BJ (cell line): ENCODE results near the gene CCDC50. TPM values are rescaled to one million over a fixed set of nuclear protein-coding genes. Genes with fewer than 3 reads are reported as not detected.

Experiments
- CTCF ChIA-PET: fragments of 350-600 bp; formaldehyde crosslinking; extraction: SDS; loops from one replicate; lab custom pipeline; 2021; ENCODE audit warnings: antibody characterized with exemption, inconsistent platforms; lab: Yijun Ruan, JAX
- POLR2A ChIA-PET: fragments of 300-600 bp; sonication (Branson Sonifier 250); formaldehyde crosslinking; extraction: SDS; loops from one replicate; lab custom pipeline; 2021; ENCODE audit warnings: antibody characterized with exemption; lab: Charles Lee
- DNase-seq: peaks from one replicate; pipeline ENCODE4 v3.0.0-alpha.2; 2011; ENCODE audit warnings: low read depth
- H3K27me3 ChIP-seq: 2 replicates; pipeline ENCODE4 v1.6.0; 2011; ENCODE audit warnings: low read length; ENCODE audit not compliant: control insufficient read depth, insufficient read depth
- H3K36me3 ChIP-seq: 2 replicates; pipeline ENCODE4 v1.5.1; 2011; ENCODE audit warnings: low read length; ENCODE audit not compliant: control insufficient read depth, insufficient read depth
- H3K4me3 ChIP-seq: 2 replicates; pipeline ENCODE4 v1.5.1; 2011; ENCODE audit warnings: low read depth, mild to moderate bottlenecking, control low read depth, low read length
- polyA plus RNA-seq: library from polyadenylated mRNA; depleted of rRNA; stranded (reverse); fragments of >200 nt; gene quantifications from 2 replicates; pipeline ENCODE4 v1.2.3, GENCODE V29; 2011
- TF ChIP-seq, protein P1 (sequence below): IDR thresholded peaks from 2 replicates; pipeline ENCODE4 v1.5.1; 2011; ENCODE audit warnings: low read depth, mild to moderate bottlenecking, control low read depth, inconsistent platforms, low read length, moderate library complexity; ENCODE audit not compliant: insufficient read depth

CCDC50 gene
- polyA plus RNA-seq, 1 experiment, result 43.9 TPM

DNA sequence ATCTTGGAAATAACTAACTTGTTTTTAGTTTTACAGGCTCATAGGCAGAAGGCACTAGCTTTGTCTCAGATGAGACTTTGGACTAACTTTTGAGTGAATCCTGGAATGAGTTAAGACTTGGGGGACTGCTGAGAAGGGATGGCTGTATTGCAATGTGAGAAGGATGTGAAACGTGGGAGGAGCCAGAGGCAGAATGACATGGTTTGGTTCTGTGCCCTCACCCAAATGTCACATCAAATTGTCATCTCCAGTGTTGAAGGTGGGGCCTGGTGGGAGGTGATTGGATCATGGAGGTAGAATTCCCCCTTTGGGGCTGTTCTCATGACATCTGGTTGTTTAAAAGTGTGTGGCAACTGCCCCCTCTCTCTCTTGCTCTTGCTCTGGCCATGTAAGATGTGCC, 28.8 kb upstream of the CCDC50 start:
- POLR2A ChIA-PET, result no interaction called here
- CTCF ChIA-PET, result no interaction called here
- H3K27me3 ChIP-seq, result no peaks in the 10 kb centered on the region

DNA sequence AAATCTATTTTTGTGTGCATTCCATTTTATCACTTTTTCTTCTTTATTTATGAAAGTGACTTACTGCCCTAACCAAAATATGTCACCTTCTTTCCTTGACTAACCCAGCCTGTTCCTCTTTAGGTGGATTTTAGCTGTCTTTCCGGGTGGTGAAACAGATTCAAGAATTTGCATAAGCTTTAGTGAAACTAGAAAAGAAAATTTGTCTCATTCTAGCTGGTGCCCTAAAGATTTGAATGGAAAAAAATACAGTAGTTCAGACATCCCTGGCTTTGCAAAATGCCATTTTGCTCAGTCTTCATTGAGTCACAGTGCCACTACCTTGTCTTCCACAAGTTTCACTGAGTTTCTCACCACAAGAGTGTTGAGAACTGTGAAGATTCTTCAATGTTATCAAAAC, 28.2 kb upstream of the CCDC50 start:
- H3K36me3 ChIP-seq, result no peaks in the 10 kb centered on the region
- H3K27me3 ChIP-seq, result no peaks in the 10 kb centered on the region
- H3K4me3 ChIP-seq, result no peak overlapping the region
- TF ChIP-seq, protein P1, sequence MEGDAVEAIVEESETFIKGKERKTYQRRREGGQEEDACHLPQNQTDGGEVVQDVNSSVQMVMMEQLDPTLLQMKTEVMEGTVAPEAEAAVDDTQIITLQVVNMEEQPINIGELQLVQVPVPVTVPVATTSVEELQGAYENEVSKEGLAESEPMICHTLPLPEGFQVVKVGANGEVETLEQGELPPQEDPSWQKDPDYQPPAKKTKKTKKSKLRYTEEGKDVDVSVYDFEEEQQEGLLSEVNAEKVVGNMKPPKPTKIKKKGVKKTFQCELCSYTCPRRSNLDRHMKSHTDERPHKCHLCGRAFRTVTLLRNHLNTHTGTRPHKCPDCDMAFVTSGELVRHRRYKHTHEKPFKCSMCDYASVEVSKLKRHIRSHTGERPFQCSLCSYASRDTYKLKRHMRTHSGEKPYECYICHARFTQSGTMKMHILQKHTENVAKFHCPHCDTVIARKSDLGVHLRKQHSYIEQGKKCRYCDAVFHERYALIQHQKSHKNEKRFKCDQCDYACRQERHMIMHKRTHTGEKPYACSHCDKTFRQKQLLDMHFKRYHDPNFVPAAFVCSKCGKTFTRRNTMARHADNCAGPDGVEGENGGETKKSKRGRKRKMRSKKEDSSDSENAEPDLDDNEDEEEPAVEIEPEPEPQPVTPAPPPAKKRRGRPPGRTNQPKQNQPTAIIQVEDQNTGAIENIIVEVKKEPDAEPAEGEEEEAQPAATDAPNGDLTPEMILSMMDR, result no peak
- POLR2A ChIA-PET, result no interaction called here
- CTCF ChIA-PET, result no interaction called here
- DNase-seq, result no peak

More for the DNA sequence above, 28.8 kb upstream of the CCDC50 start:
- DNase-seq, result no peak
- no peaks in the 10 kb centered on the region for H3K36me3 ChIP-seq
- H3K4me3 ChIP-seq, result no peak overlapping the region
- TF ChIP-seq, protein P1, result no peak

DNA sequence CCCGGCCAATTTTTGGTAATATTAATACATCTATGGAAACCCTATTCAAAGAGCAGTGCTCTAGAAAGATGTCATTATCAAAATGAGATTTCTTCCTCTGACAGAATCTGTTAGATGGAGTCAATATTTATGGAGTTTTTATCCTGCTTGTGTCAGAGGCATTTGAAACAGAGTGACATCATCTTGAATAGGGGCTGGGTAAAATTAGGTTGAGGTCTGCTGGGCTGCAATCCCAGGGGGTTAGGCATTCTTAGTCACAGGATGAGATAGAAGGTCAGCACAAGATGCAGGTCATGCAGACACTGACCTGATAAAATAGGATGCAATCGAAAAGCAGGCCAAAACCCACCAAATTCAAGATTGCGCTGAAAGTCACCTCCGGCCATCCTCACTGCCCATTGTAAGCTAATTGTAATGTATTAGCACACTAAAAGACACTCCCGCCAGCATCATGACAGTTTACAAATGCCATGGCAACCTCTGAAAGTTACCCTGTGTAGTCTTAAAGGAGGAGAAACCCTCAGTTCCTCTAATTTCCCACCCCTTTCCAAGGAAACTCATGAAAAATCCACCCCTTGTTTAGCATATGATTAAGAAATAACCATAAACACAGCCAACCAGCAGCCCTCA, 27.3 kb upstream of the CCDC50 start:
- H3K36me3 ChIP-seq, result no peaks in the 10 kb centered on the region
- H3K4me3 ChIP-seq, result no peak overlapping the region
- ChIA-PET CTCF (no interaction called here), POLR2A (no interaction called here)
- TF ChIP-seq, protein P1, result no peak
- H3K27me3 ChIP-seq, result no peaks in the 10 kb centered on the region
- no peak for DNase-seq

DNA sequence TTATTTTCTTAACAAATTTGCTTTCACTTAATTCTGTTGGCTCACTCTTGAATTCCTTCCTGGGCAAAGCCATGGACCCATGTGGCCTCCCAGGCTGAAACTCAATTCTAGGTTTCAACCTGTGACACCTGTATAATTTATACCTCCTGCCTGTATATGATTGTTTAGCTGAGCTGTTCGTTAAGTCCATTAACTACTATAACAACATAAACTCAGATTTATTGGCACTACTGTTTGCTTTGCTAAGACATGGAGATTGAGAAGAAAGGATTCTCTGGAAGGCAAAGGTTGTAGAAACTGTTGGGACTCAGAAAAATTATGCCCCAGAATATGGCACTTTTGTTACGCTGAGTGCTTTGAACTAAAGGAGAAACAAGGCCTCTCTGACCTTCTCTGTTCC, 26.7 kb upstream of the CCDC50 start:
- TF ChIP-seq, protein P1, result no peak
- Histone ChIP-seq H3K4me3 (no peak overlapping the region), H3K27me3 (no peaks in the 10 kb centered on the region; the same call in none of the 2 replicates), H3K36me3 (no peaks in the 10 kb centered on the region)
- DNase-seq, result no peak
- ChIA-PET POLR2A (no interaction called here), CTCF (no interaction called here)

DNA sequence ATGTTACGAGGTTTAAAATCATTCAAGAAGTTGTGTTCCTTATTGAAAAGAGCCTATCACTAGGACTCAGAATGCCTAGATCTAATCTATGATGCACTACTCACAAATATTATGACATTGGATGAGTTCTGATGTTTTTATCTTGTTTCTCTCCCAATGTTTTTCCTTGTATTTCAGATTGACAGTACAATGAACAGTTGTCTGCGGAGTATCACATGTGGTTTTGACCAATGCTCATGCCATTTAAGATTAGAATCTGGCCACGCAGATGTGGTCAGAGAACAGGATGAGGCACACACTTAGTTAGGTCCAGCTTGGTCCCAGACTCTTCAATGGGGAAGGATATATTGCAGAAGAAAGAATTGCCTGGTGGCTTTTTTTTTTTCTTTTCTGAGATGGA, 25.6 kb upstream of the CCDC50 start:
- H3K36me3 ChIP-seq, result no peaks in the 10 kb centered on the region
- CTCF ChIA-PET, result no interaction called here
- H3K27me3 ChIP-seq, result no peaks in the 10 kb centered on the region; the same call in none of the 2 replicates
- TF ChIP-seq, protein P1, result no peak
- POLR2A ChIA-PET, result no interaction called here
- H3K4me3 ChIP-seq, result no peak overlapping the region
- no peak for DNase-seq
